Ishikawa (cell line): Measurements from ENCODE around the gene FMNL2.

ENCODE experiments used
- CEBPB ChIP-seq: IDR thresholded peaks from 2 replicates; pipeline ENCODE4 v1.6.1; 2012
- CREB1 ChIP-seq: IDR thresholded peaks from 2 replicates; pipeline ENCODE4 v1.6.1; 2012; ENCODE audit warnings: low read depth
- EGR1 ChIP-seq: IDR thresholded peaks from 2 replicates; pipeline ENCODE4 v1.6.1; 2012
- EP300 ChIP-seq: IDR thresholded peaks from 2 replicates; pipeline ENCODE4 v1.6.1; 2012; ENCODE audit warnings: borderline replicate concordance
- FOXM1 ChIP-seq: IDR thresholded peaks from 2 replicates; pipeline ENCODE4 v1.6.1; 2012; ENCODE audit warnings: low read depth, borderline replicate concordance
- NFIC ChIP-seq: IDR thresholded peaks from 2 replicates; pipeline ENCODE4 v1.6.1; 2012
- RAD21 ChIP-seq: IDR thresholded peaks from 2 replicates; pipeline ENCODE4 v1.6.1; 2012; ENCODE audit warnings: low read depth
- TAF1 ChIP-seq: IDR thresholded peaks from 2 replicates; pipeline ENCODE4 v1.6.1; 2012; ENCODE audit warnings: low read depth, mild to moderate bottlenecking
- TCF12 ChIP-seq: IDR thresholded peaks from 2 replicates; pipeline ENCODE4 v1.6.1; 2012; ENCODE audit warnings: low read depth
- TEAD4 ChIP-seq: IDR thresholded peaks from 2 replicates; pipeline ENCODE4 v1.6.1; 2012
- YY1 ChIP-seq: IDR thresholded peaks from 2 replicates; pipeline ENCODE4 v1.6.1; 2012; ENCODE audit warnings: low read depth
- ZBTB7A ChIP-seq: IDR thresholded peaks from 2 replicates; pipeline ENCODE4 v1.6.1; 2012; ENCODE audit warnings: low read depth
- TF ChIP-seq, protein P1 (sequence below): IDR thresholded peaks from 2 replicates; pipeline ENCODE4 v1.6.1; 2012
- TF ChIP-seq, protein P2 (sequence below): IDR thresholded peaks from 2 replicates; pipeline ENCODE4 v1.6.1; 2012
- TF ChIP-seq, protein P3 (sequence below): IDR thresholded peaks from 2 replicates; pipeline ENCODE4 v1.6.1; 2012; ENCODE audit warnings: low read depth, mild to moderate bottlenecking

FMNL2 gene

DNA sequence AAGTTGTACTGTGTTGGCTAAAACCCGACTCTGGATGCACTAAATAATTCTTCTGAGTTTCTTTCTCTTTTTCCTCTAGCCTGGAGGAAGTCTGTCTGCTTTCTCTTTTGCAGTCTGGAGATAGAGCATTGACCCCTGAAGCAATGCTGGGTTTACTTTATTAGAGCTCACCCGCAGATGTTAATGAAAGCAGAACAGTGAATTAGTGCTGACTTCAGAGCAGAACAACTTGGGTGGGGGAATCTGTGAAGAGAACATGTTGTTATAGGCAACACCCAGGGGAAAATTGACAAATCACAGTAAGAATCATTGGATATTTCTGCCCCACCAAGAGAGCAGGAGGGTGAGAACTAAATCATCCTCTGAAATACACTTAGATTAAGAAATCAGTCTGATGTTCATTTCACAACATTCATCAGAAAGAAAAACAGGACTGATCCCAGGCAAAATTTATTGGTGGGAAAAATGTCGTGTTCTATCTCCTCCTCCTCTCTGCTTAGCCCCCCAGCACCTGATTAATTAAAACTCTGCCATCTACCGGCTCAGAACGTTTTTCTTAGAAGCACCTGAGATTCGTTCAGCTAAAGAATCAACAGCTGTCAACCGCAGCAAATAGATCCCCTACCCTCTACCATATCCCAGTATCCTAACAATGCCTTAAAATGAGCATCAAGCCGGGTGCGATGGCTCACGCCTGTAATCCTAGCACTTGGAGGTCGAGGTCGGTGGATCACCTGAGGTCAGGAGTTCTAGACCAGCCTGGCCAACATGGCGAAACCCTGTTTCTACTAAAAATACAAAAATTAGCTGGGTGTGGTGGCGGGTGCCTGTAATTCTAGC lies 165.1 kb downstream of the FMNL2 start:
- TF ChIP-seq YY1 (no peak), ZBTB7A (no peak)
- TF ChIP-seq, protein P1, sequence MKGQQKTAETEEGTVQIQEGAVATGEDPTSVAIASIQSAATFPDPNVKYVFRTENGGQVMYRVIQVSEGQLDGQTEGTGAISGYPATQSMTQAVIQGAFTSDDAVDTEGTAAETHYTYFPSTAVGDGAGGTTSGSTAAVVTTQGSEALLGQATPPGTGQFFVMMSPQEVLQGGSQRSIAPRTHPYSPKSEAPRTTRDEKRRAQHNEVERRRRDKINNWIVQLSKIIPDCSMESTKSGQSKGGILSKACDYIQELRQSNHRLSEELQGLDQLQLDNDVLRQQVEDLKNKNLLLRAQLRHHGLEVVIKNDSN = no peak
- TF ChIP-seq, protein P2, sequence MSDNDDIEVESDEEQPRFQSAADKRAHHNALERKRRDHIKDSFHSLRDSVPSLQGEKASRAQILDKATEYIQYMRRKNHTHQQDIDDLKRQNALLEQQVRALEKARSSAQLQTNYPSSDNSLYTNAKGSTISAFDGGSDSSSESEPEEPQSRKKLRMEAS = no peak

DNA sequence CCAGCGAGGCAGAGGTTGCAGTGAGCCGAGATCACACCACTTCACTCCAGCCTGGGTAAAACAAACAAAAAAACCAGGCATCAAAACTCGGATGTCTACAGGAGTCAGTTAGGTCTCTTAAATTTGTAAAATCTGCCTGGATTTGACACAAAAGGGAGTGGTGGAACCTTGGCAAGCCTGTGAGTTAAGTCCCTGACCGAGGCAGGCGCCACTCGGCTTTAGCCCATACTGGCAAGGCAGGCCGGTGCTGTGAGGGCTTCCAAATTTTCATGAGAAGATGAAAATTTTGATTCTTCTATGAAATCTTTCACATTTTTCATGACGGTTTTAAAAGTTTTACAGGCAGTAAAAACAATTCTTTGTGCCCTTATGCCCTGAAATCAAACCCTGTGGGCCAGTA lies 165.8 kb downstream of the FMNL2 start:
- TF ChIP-seq, protein P1 = no peak
- no peak for TF ChIP-seq CEBPB
- TF ChIP-seq YY1 = no peak
- no peak for TF ChIP-seq NFIC
- TF ChIP-seq ZBTB7A = no peak
- TF ChIP-seq RAD21 = no peak
- no peak for TF ChIP-seq EP300
- TF ChIP-seq, protein P2 = no peak
- TF ChIP-seq CREB1 = no peak
- TF ChIP-seq FOXM1 = no peak
- TF ChIP-seq, protein P3, sequence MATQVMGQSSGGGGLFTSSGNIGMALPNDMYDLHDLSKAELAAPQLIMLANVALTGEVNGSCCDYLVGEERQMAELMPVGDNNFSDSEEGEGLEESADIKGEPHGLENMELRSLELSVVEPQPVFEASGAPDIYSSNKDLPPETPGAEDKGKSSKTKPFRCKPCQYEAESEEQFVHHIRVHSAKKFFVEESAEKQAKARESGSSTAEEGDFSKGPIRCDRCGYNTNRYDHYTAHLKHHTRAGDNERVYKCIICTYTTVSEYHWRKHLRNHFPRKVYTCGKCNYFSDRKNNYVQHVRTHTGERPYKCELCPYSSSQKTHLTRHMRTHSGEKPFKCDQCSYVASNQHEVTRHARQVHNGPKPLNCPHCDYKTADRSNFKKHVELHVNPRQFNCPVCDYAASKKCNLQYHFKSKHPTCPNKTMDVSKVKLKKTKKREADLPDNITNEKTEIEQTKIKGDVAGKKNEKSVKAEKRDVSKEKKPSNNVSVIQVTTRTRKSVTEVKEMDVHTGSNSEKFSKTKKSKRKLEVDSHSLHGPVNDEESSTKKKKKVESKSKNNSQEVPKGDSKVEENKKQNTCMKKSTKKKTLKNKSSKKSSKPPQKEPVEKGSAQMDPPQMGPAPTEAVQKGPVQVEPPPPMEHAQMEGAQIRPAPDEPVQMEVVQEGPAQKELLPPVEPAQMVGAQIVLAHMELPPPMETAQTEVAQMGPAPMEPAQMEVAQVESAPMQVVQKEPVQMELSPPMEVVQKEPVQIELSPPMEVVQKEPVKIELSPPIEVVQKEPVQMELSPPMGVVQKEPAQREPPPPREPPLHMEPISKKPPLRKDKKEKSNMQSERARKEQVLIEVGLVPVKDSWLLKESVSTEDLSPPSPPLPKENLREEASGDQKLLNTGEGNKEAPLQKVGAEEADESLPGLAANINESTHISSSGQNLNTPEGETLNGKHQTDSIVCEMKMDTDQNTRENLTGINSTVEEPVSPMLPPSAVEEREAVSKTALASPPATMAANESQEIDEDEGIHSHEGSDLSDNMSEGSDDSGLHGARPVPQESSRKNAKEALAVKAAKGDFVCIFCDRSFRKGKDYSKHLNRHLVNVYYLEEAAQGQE = no peak
- TF ChIP-seq TCF12 = no peak
- no peak for TF ChIP-seq TAF1
- no peak for TF ChIP-seq EGR1
- TF ChIP-seq TEAD4 = no peak

DNA sequence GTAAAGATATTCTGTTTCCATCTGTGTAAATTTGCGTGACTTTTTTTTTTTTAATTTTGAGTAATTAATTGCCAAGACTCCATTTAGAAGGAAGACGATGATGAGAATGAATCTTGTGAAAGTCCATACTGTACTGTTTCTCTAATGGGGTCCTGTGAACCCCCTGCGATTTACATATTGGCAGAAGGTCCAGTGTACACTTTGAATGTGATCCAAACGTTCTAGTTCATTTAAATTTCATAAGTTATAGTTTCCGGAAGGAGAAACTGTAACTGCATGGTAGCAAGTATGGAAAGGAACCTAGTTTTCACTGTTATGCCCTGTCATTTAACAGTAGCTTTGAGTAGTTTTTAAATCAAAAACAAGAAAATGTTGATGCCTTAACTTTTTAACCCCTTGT lies 166.7 kb downstream of the FMNL2 start:
- TF ChIP-seq NFIC = no peak
- TF ChIP-seq, protein P1 = no peak
- no peak for TF ChIP-seq YY1
- no peak for TF ChIP-seq CREB1
- TF ChIP-seq, protein P2 = no peak
- TF ChIP-seq TEAD4 = no peak
- no peak for TF ChIP-seq RAD21
- TF ChIP-seq EGR1 = no peak
- TF ChIP-seq ZBTB7A = no peak
- no peak for TF ChIP-seq CEBPB
- TF ChIP-seq EP300 = no peak
- no peak for TF ChIP-seq TAF1
- TF ChIP-seq FOXM1 = no peak

DNA sequence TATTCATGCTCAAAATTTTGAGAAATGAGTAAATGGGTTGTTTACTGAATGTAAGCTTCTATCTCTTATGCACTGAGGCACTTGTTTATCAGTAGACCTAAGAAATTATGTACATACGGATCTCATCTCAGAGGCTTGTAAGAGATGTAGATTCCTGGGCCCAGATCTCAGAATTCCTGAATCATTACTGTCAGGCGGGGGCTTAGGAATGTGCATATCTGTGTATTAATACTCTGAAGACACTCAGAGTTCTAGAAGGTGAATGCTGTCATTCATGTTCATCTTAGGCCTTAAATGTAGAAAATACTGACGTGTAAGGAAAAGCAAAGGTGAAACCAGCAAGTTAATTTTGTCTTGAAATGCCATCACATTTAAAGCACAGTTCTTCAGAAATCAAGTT lies 169.6 kb downstream of the FMNL2 start:
- TF ChIP-seq, protein P3 = no peak
- TF ChIP-seq TAF1 (no peak), TCF12 (no peak), CREB1 (no peak), YY1 (no peak), EGR1 (no peak), TEAD4 (no peak), CEBPB (no peak), EP300 (no peak), NFIC (no peak), FOXM1 (no peak), RAD21 (no peak), ZBTB7A (no peak)
- TF ChIP-seq, protein P2 = no peak

DNA sequence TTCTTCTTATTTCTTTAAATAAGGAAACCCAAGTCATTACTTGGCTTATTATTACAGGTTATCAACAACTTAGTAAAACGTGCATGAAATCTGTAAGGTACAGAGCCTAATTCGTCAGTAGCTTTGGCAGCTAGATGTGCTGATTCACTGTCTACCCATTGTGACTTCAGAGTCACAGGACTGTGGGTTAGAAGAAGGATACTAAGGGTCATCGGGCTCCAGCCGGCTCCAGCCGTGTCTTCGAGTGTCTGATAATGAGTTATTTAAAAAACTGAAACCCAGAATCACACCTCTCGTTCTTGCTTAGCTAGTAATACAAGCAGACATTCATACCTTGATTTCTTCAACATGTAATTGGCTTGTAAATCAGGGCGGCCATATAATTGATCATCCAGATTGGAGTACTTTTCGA lies 170.5 kb downstream of the FMNL2 start:
- TF ChIP-seq FOXM1 (no peak), NFIC (no peak), EGR1 (no peak), EP300 (no peak), TAF1 (no peak)
